Right forelimb (tissue), 1 donor: ENCODE measurements around the gene MPPED1.

Source experiments
- DNase-seq: peaks from one replicate; pipeline ENCODE4 v3.0.0-alpha.2; 2018

Gene MPPED1

DNA sequence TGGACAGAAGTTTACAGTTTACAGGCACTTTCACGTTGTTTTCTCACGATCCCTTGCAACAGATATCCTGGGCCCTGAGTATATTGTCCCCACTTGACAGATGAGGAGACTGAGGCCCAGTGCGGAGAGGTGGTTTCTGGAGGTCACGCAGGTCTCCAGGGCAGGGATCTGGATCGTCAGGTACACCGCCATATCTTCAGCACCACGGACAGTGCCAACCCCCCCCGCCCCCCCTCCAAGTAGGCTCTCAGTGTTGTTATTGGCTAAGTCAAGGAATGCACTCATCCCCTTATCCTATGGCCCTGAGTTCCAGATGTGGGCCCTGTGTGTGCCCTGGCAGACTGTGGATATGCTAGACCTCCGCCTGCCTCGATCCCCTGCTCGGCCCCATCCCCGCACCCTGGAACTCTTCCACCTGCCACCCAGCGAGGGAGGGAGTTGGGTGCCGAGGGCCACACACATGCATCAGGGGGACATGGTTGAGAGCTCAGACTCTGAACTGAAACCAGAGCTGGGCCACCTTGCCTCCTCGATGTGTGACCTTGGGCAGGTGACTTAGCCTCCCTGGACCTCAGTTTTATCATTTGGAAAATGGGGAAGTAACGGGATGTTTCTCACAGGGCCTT is 37.5 kb downstream of the MPPED1 start:
- no peak for DNase-seq

GRCh38 chr22:43449831-43450225 is 38.0 kb downstream of the MPPED1 start:
- DNase-seq: no peak

DNA sequence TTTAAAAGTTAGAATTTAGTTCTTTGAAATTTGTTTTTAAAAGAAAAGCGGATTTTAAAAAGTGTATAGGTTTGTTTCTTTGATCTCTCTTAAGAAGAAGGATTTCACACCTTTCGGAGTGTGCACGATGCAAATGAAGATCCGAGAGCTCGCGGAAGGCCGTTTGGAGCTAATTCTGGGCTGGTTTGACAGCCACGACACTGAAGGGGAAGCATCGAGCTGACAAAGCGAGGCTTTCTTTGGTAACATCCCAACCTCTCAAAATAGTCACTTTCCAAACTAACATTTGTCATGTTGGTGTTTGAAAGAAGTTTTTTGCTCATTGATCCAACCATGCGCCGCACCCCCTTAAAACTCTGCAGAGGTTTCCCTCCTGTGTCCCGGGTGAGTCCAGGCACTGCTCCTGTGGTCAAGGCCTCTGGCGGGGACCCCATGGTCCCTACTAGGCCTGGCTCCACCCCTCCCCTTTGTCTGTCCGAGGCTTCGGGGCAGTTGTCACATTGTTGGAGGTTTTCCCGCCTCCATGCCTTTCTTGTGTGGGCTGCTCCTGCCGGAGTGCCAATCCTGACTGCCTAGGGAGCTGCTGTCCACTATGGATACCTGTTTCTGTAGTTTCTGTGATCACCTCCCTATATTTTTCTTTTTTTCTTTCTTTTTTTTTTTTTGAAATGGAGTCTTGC is 39.7 kb downstream of the MPPED1 start:
- no peak for DNase-seq

DNA sequence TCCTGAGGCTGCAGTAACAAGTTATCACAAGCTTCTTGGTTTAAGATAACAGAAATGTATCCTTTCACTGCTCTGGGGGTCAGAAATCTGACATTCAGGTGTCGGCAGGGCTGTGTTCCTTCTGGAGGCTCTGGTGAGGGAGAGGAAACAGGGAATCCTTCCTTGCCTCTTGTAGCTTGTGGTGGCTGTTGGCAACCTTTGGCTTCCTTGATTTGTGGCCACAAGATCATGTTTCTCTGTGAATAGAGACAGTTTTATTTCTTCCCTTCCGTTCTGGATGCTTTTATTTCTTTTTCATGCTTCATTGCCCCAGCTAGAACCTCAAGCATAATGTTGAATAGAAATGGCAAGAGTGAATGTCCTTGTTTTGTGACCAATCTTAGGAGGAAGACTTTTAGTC is 44.0 kb downstream of the MPPED1 start:
- DNase-seq: no peak

DNA sequence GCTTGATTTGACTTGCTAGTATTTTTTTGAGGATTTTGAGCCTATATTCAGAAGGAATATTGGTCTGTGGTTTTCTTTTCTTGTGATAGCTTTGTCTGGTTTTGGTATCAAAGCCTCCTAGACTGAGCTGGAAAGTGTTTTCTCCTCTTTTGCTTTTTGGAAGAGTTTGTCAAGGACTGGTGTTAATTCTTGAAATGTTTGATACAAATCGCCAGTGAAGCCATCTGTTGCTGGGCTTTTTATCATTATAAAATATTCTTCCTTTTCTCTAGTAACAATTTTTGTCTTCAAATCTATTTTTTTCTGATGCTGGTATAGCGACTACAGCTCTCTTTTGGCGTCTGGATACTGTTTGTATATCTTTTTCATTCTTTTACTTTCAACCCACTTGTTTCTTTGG is 45.2 kb downstream of the MPPED1 start:
- DNase-seq: no peak

DNA sequence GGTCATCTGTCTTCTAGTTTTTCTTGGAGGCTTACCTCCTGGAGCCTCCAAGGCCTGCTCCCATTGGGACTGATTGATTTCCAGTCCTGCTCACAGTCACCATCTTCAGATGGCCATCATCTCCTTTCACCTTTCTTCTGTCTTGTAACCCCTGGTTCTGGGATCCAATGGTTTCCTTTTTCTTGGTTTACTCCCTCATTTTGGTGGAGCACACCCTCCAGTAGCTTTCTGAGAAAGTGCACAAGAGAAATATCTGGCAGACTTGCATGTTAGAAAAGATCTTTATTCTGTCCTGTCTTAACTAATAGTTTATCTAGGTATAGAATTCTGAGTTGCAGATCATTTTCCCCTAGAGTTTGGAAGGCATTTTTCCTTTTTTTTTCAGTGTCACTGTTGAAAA is 50.9 kb downstream of the MPPED1 start:
- DNase-seq: no peak

- no peak for DNase-seq
Observed at GRCh38 chr22:43464809-43465208, 53.0 kb downstream of the MPPED1 start.

DNA sequence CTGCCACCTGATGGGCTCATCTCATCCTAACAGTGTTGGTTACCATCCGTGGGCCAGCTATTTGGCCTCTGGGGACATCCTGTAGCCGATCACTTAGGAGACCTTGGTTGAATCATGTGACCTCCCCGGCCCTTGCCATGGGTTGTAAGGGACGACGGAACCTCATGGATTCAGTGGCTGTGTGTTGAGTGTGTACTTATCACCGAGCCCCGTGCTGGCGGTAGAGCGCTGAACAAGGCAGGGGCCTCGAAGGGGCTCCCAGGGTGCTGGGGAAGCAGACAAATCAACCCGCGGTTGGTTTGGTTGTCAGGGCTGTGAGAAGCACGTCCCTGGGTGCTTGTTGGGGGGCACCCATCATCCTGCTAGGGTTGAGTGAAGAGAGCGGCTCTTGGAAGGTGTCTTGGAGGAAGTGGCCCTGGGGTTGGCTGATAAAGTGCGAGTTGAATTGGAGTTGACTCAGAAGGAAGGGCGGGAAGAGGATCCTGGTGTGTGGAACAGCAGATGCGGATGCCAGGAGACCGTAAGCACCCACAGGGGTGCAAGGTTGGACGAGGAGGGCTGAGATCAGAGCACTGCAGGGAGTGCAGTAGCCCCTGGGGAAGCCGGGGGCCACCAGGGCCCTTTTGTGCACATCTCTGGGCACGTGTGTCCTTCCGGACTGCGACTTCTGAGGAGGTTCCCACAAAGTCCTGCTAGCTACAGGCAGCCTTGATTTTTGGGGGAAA is 53.6 kb downstream of the MPPED1 start:
- no peak for DNase-seq

GRCh38 chr22:43466710-43467109 is 54.9 kb downstream of the MPPED1 start:
- no peak for DNase-seq

- DNase-seq: no peak
Observed at GRCh38 chr22:43467216-43467940, 55.6 kb downstream of the MPPED1 start.

DNA sequence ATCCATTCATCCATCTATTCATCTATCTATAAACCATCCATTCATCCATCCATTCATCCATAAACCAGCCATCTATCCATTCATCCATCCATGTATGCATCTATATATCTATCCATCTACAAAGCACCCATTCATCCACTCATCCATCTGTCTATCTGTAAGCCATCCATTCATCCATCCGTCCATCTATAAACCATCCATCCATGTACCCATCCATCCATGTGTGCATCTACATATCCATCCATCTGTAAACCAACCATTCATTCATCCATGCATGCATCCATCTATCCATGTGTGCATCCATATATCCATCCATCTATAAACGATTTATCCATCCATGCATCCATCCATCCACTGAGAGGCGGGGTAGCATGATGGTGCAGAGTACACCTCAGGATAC is 58.4 kb downstream of the MPPED1 start:
- no peak for DNase-seq

DNA sequence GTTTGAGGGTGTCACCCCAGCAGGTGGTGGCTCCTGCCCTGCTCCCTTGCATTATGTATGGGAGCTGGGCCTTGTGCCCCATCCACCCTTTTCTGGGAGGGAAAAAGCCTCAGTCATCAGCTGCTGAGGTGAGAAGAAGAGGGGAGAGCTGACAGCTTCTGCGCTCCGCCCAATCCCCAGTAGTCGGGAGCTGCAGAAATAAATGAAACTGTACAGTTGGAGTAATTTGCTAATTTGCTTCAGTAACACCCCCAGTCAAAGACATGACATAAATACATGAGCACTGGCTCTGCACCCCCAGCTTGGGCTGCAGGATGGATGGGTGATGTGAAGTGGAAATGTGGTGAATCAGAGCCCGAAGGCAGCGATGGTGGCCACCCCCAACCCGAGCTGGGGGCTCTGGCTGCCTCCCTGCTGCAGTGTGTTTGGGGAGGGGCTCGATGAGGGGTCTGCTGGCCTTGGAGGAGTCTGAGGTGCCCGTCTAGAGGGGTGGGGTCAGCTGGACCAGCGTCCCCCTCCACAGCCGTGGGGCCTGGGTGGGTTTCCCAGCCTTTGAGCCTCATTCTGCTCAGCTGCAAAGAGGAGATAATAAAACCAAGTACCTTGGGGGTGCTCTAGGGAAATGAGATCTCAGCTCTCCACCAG is 59.2 kb downstream of the MPPED1 start:
- no peak for DNase-seq

GRCh38 chr22:43471606-43472135 is 59.9 kb downstream of the MPPED1 start:
- no peak for DNase-seq

GRCh38 chr22:43473031-43473430 is 61.2 kb downstream of the MPPED1 start:
- no peak for DNase-seq

- DNase-seq: no peak
Observed at GRCh38 chr22:43473441-43473840, 61.6 kb downstream of the MPPED1 start.

DNA sequence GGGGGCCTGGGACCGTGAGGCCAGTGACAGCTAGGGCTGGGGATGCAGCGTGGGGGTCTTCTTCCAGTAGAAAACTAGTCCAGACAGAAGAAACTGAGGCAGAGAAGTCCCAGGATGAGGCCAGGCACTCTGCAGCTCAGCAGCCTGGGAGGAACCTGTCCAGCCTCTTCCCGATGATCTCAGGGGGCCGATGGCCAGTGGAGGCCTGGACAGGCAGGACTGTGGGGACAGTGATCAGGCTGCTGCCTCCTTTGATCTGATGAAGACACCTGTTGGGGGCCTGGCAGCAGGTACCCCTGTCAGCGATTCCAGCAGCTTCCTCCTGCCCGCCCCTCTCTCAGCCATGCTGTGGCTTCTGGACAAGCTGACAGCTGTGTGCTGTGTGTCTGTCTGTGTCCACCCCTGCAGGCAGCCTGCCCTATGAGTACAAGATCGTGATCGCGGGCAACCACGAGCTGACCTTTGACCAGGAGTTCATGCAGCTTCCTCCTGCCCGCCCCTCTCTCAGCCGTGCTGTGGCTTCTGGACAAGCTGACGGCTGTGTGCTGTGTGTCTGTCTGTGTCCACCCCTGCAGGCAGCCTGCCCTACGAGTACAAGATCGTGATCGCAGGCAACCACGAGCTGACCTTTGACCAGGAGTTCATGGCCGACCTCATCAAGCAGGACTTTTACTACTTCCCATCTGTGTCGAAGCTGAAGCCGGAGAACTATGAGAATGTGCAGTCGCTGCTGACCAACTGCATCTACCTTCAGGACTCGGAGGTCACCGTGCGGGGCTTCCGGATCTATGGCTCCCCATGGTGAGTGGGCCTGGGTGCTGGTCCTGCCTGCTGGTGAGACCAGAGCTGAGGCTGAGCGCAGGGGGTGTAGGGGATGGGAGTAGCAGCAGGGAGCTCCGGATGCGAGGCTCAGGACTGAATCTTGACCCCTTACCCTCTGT is 62.6 kb downstream of the MPPED1 start:
- DNase-seq: no peak

DNA sequence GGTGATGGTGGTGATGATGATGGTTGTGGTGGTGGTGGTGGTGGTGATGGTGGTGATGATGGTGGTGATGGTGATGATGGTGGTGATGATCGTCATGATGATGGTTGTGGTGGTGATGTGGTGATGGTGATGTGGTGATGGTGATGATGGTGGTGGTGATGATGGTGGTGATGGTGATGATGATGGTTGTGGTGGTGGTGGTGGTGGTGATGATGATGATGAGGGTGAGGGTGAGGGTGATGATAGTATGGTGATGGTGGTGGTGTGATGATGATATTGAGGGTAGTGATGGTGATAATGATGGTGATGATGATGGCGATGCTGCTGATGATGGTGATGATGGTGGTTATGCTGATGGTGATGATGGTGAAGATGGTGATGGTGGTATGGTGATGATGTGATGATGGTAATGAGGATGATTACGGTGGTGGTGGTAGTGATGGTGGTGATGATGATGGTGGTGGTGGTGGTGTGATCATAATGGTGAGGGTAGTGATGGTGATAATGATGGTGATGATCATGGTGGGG is 63.8 kb downstream of the MPPED1 start:
- no peak for DNase-seq

DNA sequence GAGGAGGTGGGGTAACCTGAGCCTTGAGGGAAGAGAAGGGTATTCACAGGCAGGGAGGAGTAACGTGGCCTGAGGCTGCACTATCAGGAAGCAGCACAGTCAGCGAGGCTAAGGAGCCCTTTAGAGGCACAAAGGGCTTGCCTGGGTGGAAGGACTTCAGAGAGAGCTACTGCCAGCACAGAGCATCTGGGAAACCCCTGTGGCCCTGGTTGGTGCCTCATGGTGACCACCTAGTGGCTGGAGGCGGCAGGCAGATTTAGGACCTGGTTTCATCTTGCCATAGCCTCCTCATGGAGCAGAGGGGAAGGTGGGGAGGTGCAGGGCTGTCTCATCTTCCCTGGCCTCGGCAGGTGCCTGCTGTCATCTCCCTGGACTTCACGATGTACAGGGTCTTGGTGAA is 64.5 kb downstream of the MPPED1 start:
- DNase-seq: no peak

GRCh38 chr22:43476751-43477725 is 65.2 kb downstream of the MPPED1 start:
- no peak for DNase-seq

DNA sequence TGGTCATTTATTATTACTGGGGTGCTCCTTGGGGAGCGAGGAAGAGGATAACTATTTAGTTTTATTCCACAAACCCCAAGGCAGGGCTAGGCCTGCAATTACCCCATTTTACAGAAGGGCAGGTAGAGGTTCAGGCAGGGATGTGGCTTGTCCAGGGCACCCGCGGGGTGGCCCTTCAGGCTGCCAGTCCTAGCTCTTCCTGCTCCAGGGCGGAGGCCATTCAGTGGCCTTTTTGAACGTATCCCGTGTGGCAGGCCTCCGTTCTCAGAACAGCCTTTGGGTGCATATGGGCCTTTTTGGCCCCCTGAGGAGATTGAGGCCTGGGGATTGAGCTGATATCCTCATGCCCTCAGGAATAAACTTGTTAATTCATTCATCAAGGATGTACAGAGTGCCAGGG is 66.2 kb downstream of the MPPED1 start:
- no peak for DNase-seq
